ENCODE results near the gene BCAS4.

GRCh38 chr20:50838707-50839385, 44.0 kb downstream of the BCAS4 start:
- TF ChIP-seq CTCF (IDR thresholded peaks at IDR 0.05; ENCODE audit: insufficient read depth, low read depth, low read length) (no peak), EZH2 (IDR thresholded peaks at IDR 0.05; ENCODE audit: insufficient read depth, low read length) (no peak)
